ENCODE measurements around the gene C2CD3.

C2CD3 gene

DNA sequence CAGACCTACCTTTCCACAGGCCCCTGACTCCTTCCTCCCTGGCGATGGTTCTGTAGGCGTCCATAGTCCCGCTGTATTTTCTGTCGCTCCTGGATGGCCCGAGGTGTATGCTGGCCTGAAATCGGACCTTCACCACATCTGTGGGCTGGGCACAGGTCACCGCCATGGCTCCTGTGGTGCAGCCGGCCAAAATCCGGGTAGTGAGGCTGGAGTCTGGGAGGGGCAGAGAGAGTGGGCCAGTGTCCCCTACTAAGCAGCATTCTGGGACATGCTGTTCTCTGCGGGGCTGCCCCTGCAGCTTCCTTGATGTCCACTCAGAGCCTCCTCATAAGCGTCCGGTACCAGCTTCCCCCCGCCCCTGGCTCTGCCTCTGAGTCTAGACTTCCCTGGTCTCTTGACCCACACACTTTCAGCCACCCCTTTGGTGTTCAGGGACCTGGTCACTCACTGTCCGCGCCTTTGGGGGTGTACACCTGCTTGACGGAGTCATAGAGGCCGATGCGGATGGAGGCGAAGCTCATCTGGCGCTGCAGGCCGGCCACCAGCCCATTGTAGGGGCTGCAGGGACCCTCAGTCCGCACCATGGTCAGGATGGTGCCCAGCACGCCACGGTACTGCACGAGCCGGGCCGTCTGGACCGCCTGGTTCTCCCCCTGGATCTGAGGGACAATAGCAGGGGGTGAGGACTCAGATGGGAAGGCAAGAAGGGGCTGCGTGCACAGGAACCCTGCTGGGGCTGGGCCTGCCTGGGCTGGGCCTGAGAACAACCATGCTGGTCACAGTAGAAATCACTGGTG lies 164.9 kb downstream of the C2CD3 start:
- no peak for TF ChIP-seq SIN3A (IDR thresholded peaks at IDR 0.05; ENCODE audit: borderline replicate concordance, insufficient read depth, low read length)
- no peak for TF ChIP-seq FOXP2 (optimal IDR thresholded peaks at IDR 0.05; ENCODE audit: borderline replicate concordance, extremely low read depth, extremely low read length, insufficient read depth)
- TF ChIP-seq REST (IDR thresholded peaks at IDR 0.05; ENCODE audit: insufficient read depth in 1 of 2, low read depth in 2 of 2, low read length in 2 of 2): no peak
- no peak for TF ChIP-seq POLR2AphosphoS5 (IDR thresholded peaks at IDR 0.05; ENCODE audit: low read depth, low read length)
- no peak for TF ChIP-seq TAF1 (IDR thresholded peaks at IDR 0.05; ENCODE audit: borderline replicate concordance, insufficient read depth, low read length)

DNA sequence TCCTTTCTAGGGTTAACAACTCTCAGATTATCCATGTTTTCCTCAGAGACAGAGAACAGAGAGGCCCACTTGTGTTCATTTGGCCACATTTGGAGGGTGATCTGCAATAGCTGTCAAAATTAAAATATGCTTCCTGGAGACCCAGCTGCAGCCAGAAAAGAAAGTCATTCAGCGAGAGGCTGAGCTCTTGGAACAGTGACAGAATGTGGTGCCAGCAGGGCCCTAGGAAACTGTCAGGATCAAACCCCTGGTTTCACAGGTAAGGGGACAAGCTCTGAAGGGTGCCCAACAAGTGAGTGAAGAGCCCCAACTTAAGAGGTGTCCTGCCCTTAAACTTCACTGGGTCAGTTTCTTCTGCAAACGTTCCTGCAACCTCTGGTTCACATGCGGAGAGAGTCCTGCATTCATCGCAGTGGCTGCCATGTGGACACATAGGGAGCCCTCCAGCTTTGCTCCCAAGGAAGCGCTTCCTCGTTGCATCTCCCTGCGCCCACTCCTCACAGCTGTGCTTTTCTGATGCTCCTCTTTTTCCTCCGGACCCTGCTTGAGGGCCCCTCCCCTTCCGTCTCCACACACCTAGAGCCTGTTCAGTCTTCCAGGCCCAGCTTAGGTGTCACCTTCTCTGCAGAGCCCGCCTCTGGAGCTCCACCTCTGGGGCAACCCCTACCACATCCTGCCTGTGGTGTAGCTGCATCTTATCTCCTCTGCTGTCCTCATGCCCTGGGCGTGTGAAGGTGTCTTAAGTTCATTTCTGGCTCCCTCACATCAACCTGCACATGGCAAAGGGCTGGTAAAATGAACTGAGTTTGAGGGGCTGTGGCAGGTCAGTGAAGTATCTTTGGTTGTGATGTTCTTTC lies 165.8 kb downstream of the C2CD3 start:
- no peak for TF ChIP-seq TAF1 (IDR thresholded peaks at IDR 0.05; ENCODE audit: borderline replicate concordance, insufficient read depth, low read length)
- no peak for TF ChIP-seq FOXP2 (optimal IDR thresholded peaks at IDR 0.05; ENCODE audit: borderline replicate concordance, extremely low read depth, extremely low read length, insufficient read depth)
- TF ChIP-seq SIN3A (IDR thresholded peaks at IDR 0.05; ENCODE audit: borderline replicate concordance, insufficient read depth, low read length): no peak
- no peak for TF ChIP-seq REST (IDR thresholded peaks at IDR 0.05; ENCODE audit: insufficient read depth in 1 of 2, low read depth in 2 of 2, low read length in 2 of 2)
- no peak for TF ChIP-seq POLR2AphosphoS5 (IDR thresholded peaks at IDR 0.05; ENCODE audit: low read depth, low read length)

DNA sequence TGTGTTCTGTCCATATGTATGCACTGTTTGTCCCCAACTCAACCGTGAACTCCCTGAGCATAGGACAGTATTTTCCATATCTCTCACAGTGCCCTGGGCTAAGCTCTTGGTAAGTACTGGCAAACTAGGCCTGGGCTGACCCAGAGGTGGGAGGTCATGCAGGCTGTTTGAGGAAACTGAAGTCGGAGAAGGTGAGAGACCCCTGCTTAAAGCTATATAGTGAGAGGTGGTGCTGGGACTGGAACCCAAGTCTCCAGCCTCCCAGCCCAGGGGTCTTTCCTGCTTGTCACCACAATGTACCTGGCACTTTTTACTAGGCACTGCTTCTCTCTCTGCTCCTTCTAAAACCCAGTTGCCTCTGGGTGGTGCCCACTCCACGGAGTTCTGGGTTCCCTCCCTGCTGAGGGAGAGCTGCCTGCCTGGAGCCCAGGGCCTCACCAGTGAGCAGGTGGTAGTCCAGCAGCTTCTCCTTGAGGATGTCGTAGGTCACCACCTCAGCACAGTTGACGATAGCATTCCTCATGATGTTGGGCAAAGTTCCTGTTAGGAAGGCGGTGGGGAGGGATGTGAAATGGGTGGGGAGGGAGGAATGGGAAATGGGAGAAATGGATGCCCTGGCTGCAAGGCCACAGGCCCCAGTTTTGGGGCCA lies 166.6 kb downstream of the C2CD3 start:
- no peak for TF ChIP-seq TAF1 (IDR thresholded peaks at IDR 0.05; ENCODE audit: borderline replicate concordance, insufficient read depth, low read length)
- TF ChIP-seq POLR2AphosphoS5 (IDR thresholded peaks at IDR 0.05; ENCODE audit: low read depth, low read length): no peak
- no peak for TF ChIP-seq SIN3A (IDR thresholded peaks at IDR 0.05; ENCODE audit: borderline replicate concordance, insufficient read depth, low read length)
- no peak for TF ChIP-seq REST (IDR thresholded peaks at IDR 0.05; ENCODE audit: insufficient read depth in 1 of 2, low read depth in 2 of 2, low read length in 2 of 2)
- no peak for TF ChIP-seq FOXP2 (optimal IDR thresholded peaks at IDR 0.05; ENCODE audit: borderline replicate concordance, extremely low read depth, extremely low read length, insufficient read depth)

- TF ChIP-seq REST (IDR thresholded peaks at IDR 0.05; ENCODE audit: insufficient read depth in 1 of 2, low read depth in 2 of 2, low read length in 2 of 2): no peak
- TF ChIP-seq TAF1 (IDR thresholded peaks at IDR 0.05; ENCODE audit: borderline replicate concordance, insufficient read depth, low read length): no peak
- no peak for TF ChIP-seq FOXP2 (optimal IDR thresholded peaks at IDR 0.05; ENCODE audit: borderline replicate concordance, extremely low read depth, extremely low read length, insufficient read depth)
- no peak for TF ChIP-seq POLR2AphosphoS5 (IDR thresholded peaks at IDR 0.05; ENCODE audit: low read depth, low read length)
- no peak for TF ChIP-seq SIN3A (IDR thresholded peaks at IDR 0.05; ENCODE audit: borderline replicate concordance, insufficient read depth, low read length)
Measured at GRCh38 chr11:74002832-74003231, 168.0 kb downstream of the C2CD3 start.
